Neural crest cell (in vitro differentiated cells): ENCODE data around the gene TBCE. TPM values are rescaled to one million over a fixed set of nuclear protein-coding genes. Genes with fewer than 3 reads are reported as not detected.
"Not testable (repeated sequence)": the region's sequence is repeated elsewhere in the genome, so short reads cannot be mapped to it uniquely, and the experiment has no call there.

ENCODE experiments used
- DNase-seq: peaks from one replicate; pipeline ENCODE4 v3.0.0; 2021; ENCODE audit warnings: low read depth, mixed read lengths, low spot score
- H3K27ac Mint-ChIP-seq: one replicate; pipeline ENCODE4 v1.8.0; 2021; ENCODE audit warnings: mild to moderate bottlenecking, mixed read lengths; ENCODE audit not compliant: unreplicated experiment
- H3K27me3 Mint-ChIP-seq: 2 replicates; pipeline ENCODE4 v1.8.0; 2021; ENCODE audit warnings: low read depth, mild to moderate bottlenecking, mixed read lengths
- H3K36me3 Mint-ChIP-seq: 2 replicates; pipeline ENCODE4 v1.8.0; 2021; ENCODE audit warnings: low read depth, mild to moderate bottlenecking, mixed read lengths
- H3K4me1 Mint-ChIP-seq: 2 replicates; pipeline ENCODE4 v1.8.0; 2021; ENCODE audit warnings: mixed read lengths
- H3K4me3 Mint-ChIP-seq: one replicate; pipeline ENCODE4 v1.8.0; 2021; ENCODE audit warnings: mild to moderate bottlenecking, mixed read lengths
- H3K9me3 Mint-ChIP-seq: 2 replicates; pipeline ENCODE4 v1.8.0; 2021; ENCODE audit warnings: mixed read lengths
- CTCF ChIP-seq: fragments of 200-600 bp; sonication (generic); conservative IDR thresholded peaks from 2 replicates; pipeline ENCODE4 v1.5.0; 2021; ENCODE audit warnings: antibody characterized with exemption, mild to moderate bottlenecking
- total RNA-seq: library from RNA; stranded (reverse); gene quantifications from 2 replicates; pipeline ENCODE4 v1.2.1, GENCODE V29; 2021

Gene TBCE
- total RNA-seq, 1 donor from 2014 or later, result 28.2 TPM

DNA sequence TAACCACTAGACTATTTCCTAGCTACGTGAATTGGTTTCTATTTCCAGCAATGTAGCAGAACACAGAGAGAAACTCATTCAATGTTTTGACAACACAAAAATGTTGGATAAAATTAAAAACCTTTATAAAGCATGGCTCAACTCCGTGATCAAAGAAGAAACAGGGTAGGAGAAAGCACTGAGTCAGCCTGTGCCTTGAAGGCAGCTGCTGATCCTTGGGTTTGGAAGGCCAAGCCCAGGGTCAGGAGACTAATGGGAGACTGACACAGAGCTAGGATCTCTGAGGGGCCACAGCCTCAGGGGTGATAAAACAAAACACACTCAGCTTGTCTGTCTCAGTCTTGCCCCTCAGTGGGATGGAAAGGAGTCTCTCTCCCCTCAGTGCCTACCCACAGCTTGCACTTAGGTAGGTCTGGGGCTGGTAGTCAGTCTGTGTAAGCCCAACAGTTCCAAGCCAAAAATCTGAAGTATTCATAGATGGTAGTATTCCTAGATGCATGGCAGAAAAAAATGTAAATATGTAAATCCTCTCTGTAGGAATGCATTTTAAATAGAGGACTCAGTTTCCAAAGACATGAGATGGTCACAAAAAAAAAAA lies 83.8 kb downstream of the TBCE start:
- Mint-ChIP-seq H3K27ac (peak overlapping the region; percentile 35), H3K4me1 (peaks cover 26% of the 10 kb centered on the region), H3K9me3 (no peaks in the 10 kb centered on the region), H3K36me3 (peaks cover 12% of the 10 kb centered on the region), H3K27me3 (no peaks in the 10 kb centered on the region), H3K4me3 (peak overlapping the region; percentile 23)
- DNase-seq, result no peak
- no peak for TF ChIP-seq CTCF

GRCh38 chr1:235454021-235454420 lies 86.8 kb downstream of the TBCE start:
- Mint-ChIP-seq H3K4me3 (no peak overlapping the region), H3K27me3 (no peaks in the 10 kb centered on the region), H3K9me3 (no peaks in the 10 kb centered on the region), H3K4me1 (peaks cover 30% of the 10 kb centered on the region), H3K27ac (no peak overlapping the region), H3K36me3 (peaks cover 9% of the 10 kb centered on the region)
- no peak for TF ChIP-seq CTCF
- DNase-seq, result no peak

DNA sequence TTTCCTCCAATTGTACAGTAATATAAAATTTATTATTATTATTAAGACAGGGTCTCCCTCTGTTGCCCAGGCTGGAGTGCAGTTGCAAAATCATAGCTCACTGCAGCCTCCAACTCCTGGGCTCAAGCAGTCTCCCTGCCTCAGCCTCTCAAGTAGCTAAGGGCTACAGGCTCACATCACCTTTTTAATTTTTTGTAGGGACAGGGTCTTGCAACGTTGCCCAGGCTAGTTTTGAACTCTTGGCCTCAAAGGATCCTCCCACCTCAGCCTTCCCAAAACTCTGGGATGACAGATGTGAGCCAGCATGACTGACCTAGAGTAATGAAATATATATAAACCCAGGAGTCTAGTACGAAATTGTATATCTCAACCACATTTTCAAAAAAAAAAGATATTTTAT lies 87.9 kb downstream of the TBCE start:
- TF ChIP-seq CTCF, result no peak
- Mint-ChIP-seq H3K27me3 (no peaks in the 10 kb centered on the region), H3K4me3 (no peak overlapping the region), H3K4me1 (peaks cover 28% of the 10 kb centered on the region), H3K27ac (no peak overlapping the region), H3K36me3 (peaks cover 9% of the 10 kb centered on the region), H3K9me3 (no peaks in the 10 kb centered on the region)
- no peak for DNase-seq

DNA sequence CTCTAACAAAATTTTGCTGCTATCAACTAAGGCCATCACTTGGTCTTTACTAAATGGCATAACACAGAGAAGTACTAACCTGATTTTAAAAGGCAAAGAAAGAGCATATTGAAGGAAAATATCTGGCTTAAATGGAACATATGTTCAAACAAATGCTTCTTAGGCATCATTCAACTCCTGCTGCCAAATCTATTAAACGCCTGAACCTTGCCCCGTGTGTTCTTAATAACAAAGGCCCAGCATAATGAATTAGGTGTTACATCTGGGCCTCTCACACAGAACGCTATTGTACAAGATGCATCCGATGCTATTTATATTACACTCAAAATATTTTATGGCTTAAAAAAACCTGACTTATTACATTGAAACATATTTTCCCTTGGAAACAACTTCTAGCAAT lies 88.6 kb downstream of the TBCE start:
- peaks cover 21% of the 10 kb centered on the region for H3K4me1 Mint-ChIP-seq
- no peaks in the 10 kb centered on the region for H3K9me3 Mint-ChIP-seq
- no peak overlapping the region for H3K4me3 Mint-ChIP-seq
- peaks cover 9% of the 10 kb centered on the region for H3K36me3 Mint-ChIP-seq
- DNase-seq, result no peak
- no peak for TF ChIP-seq CTCF
- no peaks in the 10 kb centered on the region for H3K27me3 Mint-ChIP-seq
- peak overlapping the region; percentile 76 for H3K27ac Mint-ChIP-seq

DNA sequence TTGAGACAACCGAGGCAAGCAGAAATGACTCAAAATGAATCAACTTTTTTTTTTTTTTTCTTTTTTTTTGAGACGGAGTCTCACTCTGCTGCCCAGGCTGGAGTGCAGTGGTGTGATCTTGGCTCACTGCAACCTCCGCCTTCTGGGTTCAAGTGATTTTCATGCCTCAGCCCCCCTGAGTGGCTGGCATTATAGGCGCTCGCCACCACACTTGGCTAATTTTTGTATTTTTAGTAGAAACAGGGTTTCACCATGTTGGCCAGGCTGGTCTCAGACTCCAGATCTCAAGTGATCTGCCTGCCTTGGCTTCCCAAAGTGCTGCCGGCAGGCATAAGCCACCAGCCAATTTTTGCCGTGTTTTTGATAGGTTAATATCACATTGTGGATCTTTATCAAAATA lies 90.6 kb downstream of the TBCE start:
- not testable (repeated sequence) for H3K36me3 Mint-ChIP-seq, H3K4me3 Mint-ChIP-seq, DNase-seq, H3K27ac Mint-ChIP-seq, H3K9me3 Mint-ChIP-seq, H3K27me3 Mint-ChIP-seq
- peaks cover 13% of the 10 kb centered on the region for H3K4me1 Mint-ChIP-seq

DNA sequence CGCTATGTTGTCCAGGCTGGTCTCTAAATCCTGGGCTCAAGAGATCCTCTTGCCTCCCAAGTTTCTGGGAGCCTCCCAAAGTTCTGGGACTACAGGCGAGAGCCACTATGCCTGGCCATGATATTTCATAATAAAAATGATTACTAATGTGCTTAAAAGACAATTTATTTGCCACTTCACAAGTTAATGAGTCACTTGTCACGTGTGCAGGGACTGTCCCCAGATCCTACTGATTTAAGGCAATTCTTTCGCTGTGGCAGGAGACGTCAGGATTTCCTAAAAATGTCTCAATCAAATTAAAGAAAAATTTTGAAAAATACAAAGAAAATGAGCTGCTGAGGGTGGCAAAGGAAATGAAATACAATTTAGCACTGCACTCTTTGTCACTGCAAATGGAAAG lies 93.5 kb downstream of the TBCE start:
- H3K4me3 Mint-ChIP-seq, result no peak overlapping the region
- no peaks in the 10 kb centered on the region for H3K27me3 Mint-ChIP-seq
- H3K9me3 Mint-ChIP-seq, result no peaks in the 10 kb centered on the region
- H3K36me3 Mint-ChIP-seq, result peaks cover 15% of the 10 kb centered on the region
- no peak overlapping the region for H3K27ac Mint-ChIP-seq
- peaks cover 5% of the 10 kb centered on the region for H3K4me1 Mint-ChIP-seq
- no peak for TF ChIP-seq CTCF
- DNase-seq, result no peak
